Vagina (tissue), 2 donors: ENCODE results near the gene TESPA1. TPM values are rescaled to one million over a fixed set of nuclear protein-coding genes. Genes with fewer than 3 reads are reported as not detected.

Experiments used
- DNase-seq, 2 donors: peaks; one replicate each; pipeline ENCODE4 v3.0.0-alpha.2; 2017; ENCODE audit errors: extremely low spot score in 2 of 2
- H3K27ac ChIP-seq: fragments of 200-600 bp; sonication (generic); one replicate; pipeline ENCODE4 v1.5.1; 2019
- H3K27me3 ChIP-seq: fragments of 200-600 bp; sonication (generic); one replicate; pipeline ENCODE4 v1.5.1; 2019
- H3K36me3 ChIP-seq, 2 donors: fragments of 200-600 bp; sonication (generic); one replicate each; pipeline ENCODE4 v1.5.1; 2017 to 2019
- H3K4me1 ChIP-seq: fragments of 200-600 bp; sonication (generic); one replicate; pipeline ENCODE4 v1.5.1; 2019
- H3K4me3 ChIP-seq, 2 donors: fragments of 200-600 bp; sonication (generic); 1 replicate in 1 of 2; 2 replicates in 1 of 2; pipeline ENCODE4 v1.5.1; 2016 to 2019
- H3K9me3 ChIP-seq: fragments of 200-600 bp; sonication (generic); one replicate; pipeline ENCODE4 v1.5.1; 2019
- CTCF ChIP-seq, 3 experiments: fragments of 450-650 bp in 2 of 3; fragments of 200-600 bp in 1 of 3; sonication (generic) in 1 of 3; IDR thresholded peaks; one replicate each; pipeline ENCODE4 v1.5.1; 2017 to 2019; ENCODE audit warnings: antibody characterized with exemption in 3 of 3, mild to moderate bottlenecking in 2 of 3, moderate library complexity in 2 of 3
- POLR2A ChIP-seq, 2 donors: fragments of 450-650 bp; IDR thresholded peaks; one replicate each; pipeline ENCODE4 v1.6.1; 2017; ENCODE audit warnings: antibody characterized with exemption in 2 of 2, mild to moderate bottlenecking in 2 of 2, moderate library complexity in 2 of 2
- POLR2AphosphoS5 ChIP-seq, 2 donors: sonication (generic); formaldehyde crosslinking; IDR thresholded peaks; one replicate each; pipeline ENCODE4 v1.9.0; 2017; ENCODE audit warnings: antibody characterized with exemption in 2 of 2, mild to moderate bottlenecking in 2 of 2, low read depth in 1 of 2; ENCODE audit not compliant: insufficient read depth in 1 of 2
- intact Hi-C: fragments of 100-400 bp; cut with DNase I; formaldehyde crosslinking; loops from one replicate; pipeline ENCODE4 v1.15.1; 2023
- total RNA-seq: library from RNA; depleted of rRNA; stranded (reverse); fragments of >200 nt; gene quantifications from one replicate; pipeline ENCODE4 v1.2.3, GENCODE V29; 2016

Gene TESPA1
- total RNA-seq, 1 donor from 2014 or later: 2.5 TPM

GRCh38 chr12:54958048-54958658 is 26.4 kb downstream of the TESPA1 start:
- intact Hi-C loops: no loop called here
- Histone ChIP-seq H3K9me3 (no peaks in the 10 kb centered on the region), H3K4me3 (no peak overlapping the region), H3K27me3 (no peaks in the 10 kb centered on the region), H3K36me3 (no peaks in the 10 kb centered on the region), H3K27ac (no peak overlapping the region), H3K4me1 (no peaks in the 10 kb centered on the region)
- DNase-seq: no peak
- TF ChIP-seq CTCF (IDR thresholded peaks at IDR 0.05) (peak; percentile 44 to 63 (median 50)), POLR2AphosphoS5 (IDR thresholded peaks at IDR 0.05; ENCODE audit: insufficient read depth in 1 of 2, low read depth in 1 of 2) (no peak)

- H3K27me3 ChIP-seq: no peaks in the 10 kb centered on the region
- H3K9me3 ChIP-seq: no peaks in the 10 kb centered on the region
- no peak overlapping the region for H3K4me3 ChIP-seq
- intact Hi-C loops: no loop called here
- no peak for DNase-seq
- no peak overlapping the region for H3K27ac ChIP-seq
- no peak for TF ChIP-seq CTCF (IDR thresholded peaks at IDR 0.05)
- TF ChIP-seq POLR2AphosphoS5 (IDR thresholded peaks at IDR 0.05; ENCODE audit: insufficient read depth in 1 of 2, low read depth in 1 of 2): no peak
- TF ChIP-seq POLR2A (IDR thresholded peaks at IDR 0.05): no peak
- no peaks in the 10 kb centered on the region for H3K36me3 ChIP-seq
- H3K4me1 ChIP-seq: no peaks in the 10 kb centered on the region
These were observed 27.5 kb downstream of the TESPA1 start for GRCh38 chr12:54956818-54957641.

GRCh38 chr12:54956322-54956721 is 28.2 kb downstream of the TESPA1 start:
- TF ChIP-seq CTCF (IDR thresholded peaks at IDR 0.05) (no peak), POLR2AphosphoS5 (IDR thresholded peaks at IDR 0.05; ENCODE audit: insufficient read depth in 1 of 2, low read depth in 1 of 2) (no peak), POLR2A (IDR thresholded peaks at IDR 0.05) (no peak)
- intact Hi-C loops: no loop called here
- H3K9me3 ChIP-seq: no peaks in the 10 kb centered on the region
- no peaks in the 10 kb centered on the region for H3K36me3 ChIP-seq
- H3K27me3 ChIP-seq: no peaks in the 10 kb centered on the region
- no peak for DNase-seq
- no peaks in the 10 kb centered on the region for H3K4me1 ChIP-seq
- no peak overlapping the region for H3K27ac ChIP-seq
- H3K4me3 ChIP-seq: no peak overlapping the region

GRCh38 chr12:54954801-54955200 is 29.8 kb downstream of the TESPA1 start:
- H3K4me1 ChIP-seq: no peaks in the 10 kb centered on the region
- intact Hi-C loops: no loop called here
- no peak for DNase-seq
- H3K9me3 ChIP-seq: no peaks in the 10 kb centered on the region
- no peak for TF ChIP-seq CTCF (IDR thresholded peaks at IDR 0.05)
- TF ChIP-seq POLR2AphosphoS5 (IDR thresholded peaks at IDR 0.05; ENCODE audit: insufficient read depth in 1 of 2, low read depth in 1 of 2): no peak
- no peak for TF ChIP-seq POLR2A (IDR thresholded peaks at IDR 0.05)
- H3K4me3 ChIP-seq: no peak overlapping the region
- no peaks in the 10 kb centered on the region for H3K36me3 ChIP-seq
- H3K27ac ChIP-seq: no peak overlapping the region
- no peaks in the 10 kb centered on the region for H3K27me3 ChIP-seq

GRCh38 chr12:54954228-54954627 is 30.3 kb downstream of the TESPA1 start:
- Histone ChIP-seq H3K4me3 (no peak overlapping the region), H3K4me1 (no peaks in the 10 kb centered on the region), H3K27ac (no peak overlapping the region), H3K36me3 (no peaks in the 10 kb centered on the region), H3K9me3 (no peaks in the 10 kb centered on the region), H3K27me3 (no peaks in the 10 kb centered on the region)
- no peak for DNase-seq
- TF ChIP-seq POLR2AphosphoS5 (IDR thresholded peaks at IDR 0.05; ENCODE audit: insufficient read depth in 1 of 2, low read depth in 1 of 2): no peak
- intact Hi-C loops: no loop called here
